Lower lobe of right lung (tissue), 2 donors: ENCODE data around the gene EXO1. TPM values are rescaled to one million over a fixed set of nuclear protein-coding genes. Genes with fewer than 3 reads are reported as not detected.
"Not testable (repeated sequence)": the region's sequence is repeated elsewhere in the genome, so short reads cannot be mapped to it uniquely, and the experiment has no call there.

ENCODE experiments used
- ATAC-seq, 2 donors: fragments of 200-7000 bp; cut with Tn5 transposase; one replicate each; pipeline ENCODE4 v1.9.1; 2020 to 2022; ENCODE audit warnings: mild to moderate bottlenecking in 2 of 2, moderate library complexity in 2 of 2
- DNase-seq: peaks from one replicate; pipeline ENCODE4 v3.0.0-alpha.2; 2020
- H3K27ac ChIP-seq: fragments of 200-600 bp; one replicate; pipeline ENCODE4 v1.8.0; 2022
- H3K27me3 ChIP-seq: fragments of 200-600 bp; one replicate; pipeline ENCODE4 v1.8.0; 2022; ENCODE audit warnings: low read depth
- H3K36me3 ChIP-seq: fragments of 200-600 bp; one replicate; pipeline ENCODE4 v1.8.0; 2022; ENCODE audit warnings: mild to moderate bottlenecking
- H3K4me1 ChIP-seq: fragments of 200-600 bp; one replicate; pipeline ENCODE4 v1.8.0; 2022
- H3K4me3 ChIP-seq: fragments of 200-600 bp; one replicate; pipeline ENCODE4 v1.8.0; 2022; ENCODE audit warnings: mild to moderate bottlenecking
- H3K9me3 ChIP-seq: fragments of 200-600 bp; one replicate; pipeline ENCODE4 v1.8.0; 2022
- CTCF ChIP-seq: fragments of 200-600 bp; IDR thresholded peaks from one replicate; pipeline ENCODE4 v1.8.0; 2022; ENCODE audit warnings: antibody characterized with exemption, mild to moderate bottlenecking
- intact Hi-C: fragments of 100-400 bp; cut with DNase I; formaldehyde crosslinking; loops from one replicate; pipeline ENCODE4 v1.11.0; 2022
- total RNA-seq: library from RNA; stranded (reverse); fragmentation: NEBNext Ultra II Directional; extraction: Animal tissue kit (Norgen Biotek cat#: 25700); gene quantifications from one replicate; pipeline ENCODE4 v1.2.1, GENCODE V29; 2021
- donor health status: DM: no; HTN: yes; CAD: no; lungs with severe emphysema.

Gene EXO1
- total RNA-seq, 1 donor from 2014 or later: 1.4 TPM

GRCh38 chr1:241848686-241849344, 811 bp downstream of the EXO1 start:
- intact Hi-C loops: no loop called here

GRCh38 chr1:241849345-241849695, 1.3 kb downstream of the EXO1 start:
- ATAC-seq (no peak), DNase-seq (no peak)
- Histone ChIP-seq H3K4me3 (no peak overlapping the region), H3K27me3 (no peaks in the 10 kb centered on the region), H3K36me3 (no peaks in the 10 kb centered on the region), H3K27ac (no peak overlapping the region), H3K9me3 (no peaks in the 10 kb centered on the region), H3K4me1 (peaks cover 10% of the 10 kb centered on the region)
- intact Hi-C loops: no loop called here
- TF ChIP-seq CTCF: no peak

More at GRCh38 chr1:241848686-241849344, 811 bp downstream of the EXO1 start:
- TF ChIP-seq CTCF: no peak
- Histone ChIP-seq H3K9me3 (no peaks in the 10 kb centered on the region), H3K4me3 (peak overlapping the region; percentile 74), H3K27ac (no peak overlapping the region), H3K36me3 (no peaks in the 10 kb centered on the region), H3K4me1 (peaks cover 10% of the 10 kb centered on the region), H3K27me3 (no peaks in the 10 kb centered on the region)
- DNase-seq: no peak
- no peak for ATAC-seq

GRCh38 chr1:241855545-241856140, 7.6 kb downstream of the EXO1 start:
- H3K4me3 ChIP-seq, intact Hi-C loops, ATAC-seq, H3K27ac ChIP-seq, H3K9me3 ChIP-seq, H3K36me3 ChIP-seq, H3K27me3 ChIP-seq, DNase-seq, H3K4me1 ChIP-seq: not testable (repeated sequence)

GRCh38 chr1:241857131-241857530, 9.1 kb downstream of the EXO1 start:
- H3K4me3 ChIP-seq: no peak overlapping the region
- H3K27me3 ChIP-seq: no peaks in the 10 kb centered on the region
- no peak for DNase-seq
- H3K36me3 ChIP-seq: no peaks in the 10 kb centered on the region
- H3K27ac ChIP-seq: no peak overlapping the region
- intact Hi-C loops: no loop called here
- TF ChIP-seq CTCF: no peak
- ATAC-seq: no peak
- no peaks in the 10 kb centered on the region for H3K9me3 ChIP-seq
- H3K4me1 ChIP-seq: no peaks in the 10 kb centered on the region

- Histone ChIP-seq H3K4me3 (no peak overlapping the region), H3K4me1 (no peaks in the 10 kb centered on the region), H3K27me3 (no peaks in the 10 kb centered on the region), H3K36me3 (no peaks in the 10 kb centered on the region), H3K27ac (no peak overlapping the region), H3K9me3 (no peaks in the 10 kb centered on the region)
- DNase-seq (no peak), ATAC-seq (no peak)
- intact Hi-C loops: no loop called here
- no peak for TF ChIP-seq CTCF
Measured at GRCh38 chr1:241860922-241861321, 12.9 kb downstream of the EXO1 start.

GRCh38 chr1:241869022-241869421, 21.0 kb downstream of the EXO1 start:
- Histone ChIP-seq H3K27ac (no peak overlapping the region), H3K27me3 (no peaks in the 10 kb centered on the region), H3K4me3 (no peak overlapping the region), H3K4me1 (no peaks in the 10 kb centered on the region), H3K36me3 (no peaks in the 10 kb centered on the region), H3K9me3 (no peaks in the 10 kb centered on the region)
- TF ChIP-seq CTCF: no peak
- no peak for ATAC-seq
- intact Hi-C loops: no loop called here
- DNase-seq: no peak
